Activated T-helper 9 cell treated with anti-CD3 and anti-CD28 coated beads, Interleukin-2, amount 50 U/mL, for 16 hours (primary cell): Measurements from ENCODE around the gene ODAD4.
A peak's percentile ranks its signal among the peaks of the same experiment; 100 is the strongest.

Source experiments
- DNase-seq: peaks from one replicate; pipeline ENCODE4 v3.0.0-alpha.2; 2020; ENCODE audit warnings: low read depth

ODAD4 gene

GRCh38 chr17:41942626-41943373 lies 12.4 kb downstream of the ODAD4 start:
- DNase-seq: no peak

- no peak for DNase-seq
Measured at GRCh38 chr17:41943492-41943891, 13.1 kb downstream of the ODAD4 start.

DNA sequence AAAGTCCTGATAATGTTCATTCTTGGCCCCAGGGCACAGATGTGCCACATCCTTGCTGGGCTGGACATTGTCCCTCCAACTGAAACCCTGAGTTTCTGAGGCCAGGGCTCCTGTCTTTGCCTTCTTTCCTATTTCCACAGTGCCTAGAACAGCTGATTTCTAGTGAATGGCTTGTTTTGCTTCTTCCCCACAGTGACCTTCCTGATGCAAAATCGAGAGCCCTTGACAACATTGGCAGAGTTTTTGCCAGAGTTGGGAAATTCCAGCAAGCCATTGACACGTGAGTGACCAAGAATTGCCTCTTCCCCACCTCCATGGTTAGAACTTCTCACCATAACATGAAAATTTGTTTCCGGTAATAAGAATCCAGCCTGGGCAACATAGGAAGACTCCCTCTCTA lies 14.5 kb downstream of the ODAD4 start:
- no peak for DNase-seq

GRCh38 chr17:41948762-41949460 lies 18.5 kb downstream of the ODAD4 start:
- DNase-seq: no peak

- no peak for DNase-seq
Measured at GRCh38 chr17:41956522-41956921, 26.1 kb downstream of the ODAD4 start.

DNA sequence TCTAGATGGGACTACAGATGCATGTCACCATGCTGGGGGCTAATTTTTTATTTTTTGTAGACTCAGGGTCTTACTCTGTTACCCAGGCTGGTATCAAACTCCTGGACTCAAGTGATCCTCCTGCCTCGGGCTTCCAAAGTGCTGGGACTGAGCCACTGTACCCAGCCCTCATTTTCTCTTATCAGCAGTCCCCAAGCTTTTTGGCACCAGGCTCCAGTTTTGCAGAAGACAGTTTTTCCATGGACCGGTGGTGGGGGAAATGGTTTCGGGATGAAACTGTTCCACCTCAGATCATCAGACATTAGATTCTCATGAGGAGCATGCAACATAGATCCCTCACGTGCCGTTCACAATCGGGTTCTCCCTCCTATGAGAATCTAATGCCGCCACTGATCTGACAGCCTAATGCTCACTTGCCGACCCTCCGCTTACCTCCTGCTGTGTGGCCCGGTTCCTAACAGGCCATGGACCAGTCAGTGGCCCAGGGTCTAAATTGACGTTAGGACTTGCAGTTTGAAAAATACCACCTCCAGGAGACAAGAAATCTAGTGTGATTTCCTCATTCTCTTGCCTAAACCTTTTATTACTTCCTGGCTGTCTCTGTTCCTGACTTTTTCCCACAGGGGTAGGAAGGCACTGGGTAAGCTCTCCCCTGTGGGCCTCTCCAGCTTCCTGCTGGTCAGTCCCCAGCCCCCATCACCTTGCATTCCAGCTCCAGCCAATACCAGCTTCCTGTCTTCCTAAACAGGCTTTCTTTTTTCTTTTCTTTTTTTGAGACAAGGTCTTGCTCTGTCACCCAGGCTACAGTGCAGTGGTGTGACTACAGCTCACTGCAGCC lies 26.8 kb downstream of the ODAD4 start:
- no peak for DNase-seq

DNA sequence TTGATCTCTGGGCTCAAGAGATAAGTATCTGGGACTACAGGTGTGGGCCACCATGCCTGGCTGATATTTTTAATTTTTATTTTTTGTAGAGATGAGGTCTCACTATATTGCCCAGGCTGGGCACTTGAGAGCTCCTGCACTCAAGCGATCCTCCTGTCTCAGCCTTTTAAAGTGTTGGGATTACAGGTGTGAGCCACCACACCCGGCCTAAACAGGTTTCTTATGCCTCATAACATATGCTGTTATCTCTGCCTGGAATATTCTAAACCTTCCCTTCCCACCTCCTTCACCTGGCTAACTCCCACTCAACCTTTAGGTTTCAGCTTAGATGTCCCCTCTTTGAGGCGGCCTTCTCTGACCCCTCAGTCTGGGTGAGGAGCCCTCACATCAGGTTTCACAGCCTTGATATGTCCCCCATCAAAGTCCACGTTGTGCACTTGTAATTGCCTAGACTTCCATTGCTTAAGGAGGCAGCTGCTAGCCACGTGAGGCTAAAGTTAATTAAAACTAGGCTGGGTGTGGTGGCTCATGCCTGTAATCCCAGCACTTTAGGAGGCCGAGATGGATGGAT lies 27.5 kb downstream of the ODAD4 start:
- no peak for DNase-seq

GRCh38 chr17:41959030-41959335 lies 28.6 kb downstream of the ODAD4 start:
- no peak for DNase-seq

DNA sequence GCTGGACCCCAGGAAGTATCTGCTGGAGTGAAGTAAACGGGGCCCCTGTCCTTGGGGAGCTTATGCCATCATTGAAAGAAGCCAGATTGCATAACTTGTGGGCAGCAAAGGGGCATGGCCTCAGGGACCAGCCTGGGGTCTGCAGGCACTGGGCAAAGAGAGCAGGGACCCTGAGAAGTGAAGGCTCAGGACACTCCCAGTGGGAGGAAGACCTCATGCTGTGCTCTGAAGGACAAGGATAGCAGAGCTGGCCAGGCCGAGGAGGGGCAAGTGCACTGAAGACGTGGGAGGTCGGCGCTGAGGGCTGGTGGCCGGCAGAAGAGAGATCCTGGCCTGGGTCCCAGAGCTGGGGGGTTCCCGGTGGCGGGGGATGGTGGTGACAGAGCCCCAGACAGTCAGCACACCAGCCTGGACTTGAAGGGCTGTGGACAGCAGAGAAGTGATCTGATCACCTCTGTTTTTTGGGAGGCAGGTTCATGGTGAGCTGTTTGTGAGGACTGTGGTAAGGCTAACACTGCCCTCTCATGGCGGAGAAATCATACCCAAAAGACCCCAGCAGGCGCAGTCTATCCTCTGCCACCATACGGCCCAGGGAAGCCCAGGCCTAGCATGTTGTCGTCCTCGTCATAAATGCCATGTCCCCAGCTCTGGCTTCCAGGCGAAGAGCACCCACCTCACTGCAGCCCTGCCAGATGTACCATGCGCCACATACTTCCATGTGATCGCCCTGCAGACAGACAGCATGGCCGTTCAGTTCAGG lies 29.1 kb downstream of the ODAD4 start:
- DNase-seq: no peak

GRCh38 chr17:41962111-41962510 lies 31.7 kb downstream of the ODAD4 start:
- no peak for DNase-seq

DNA sequence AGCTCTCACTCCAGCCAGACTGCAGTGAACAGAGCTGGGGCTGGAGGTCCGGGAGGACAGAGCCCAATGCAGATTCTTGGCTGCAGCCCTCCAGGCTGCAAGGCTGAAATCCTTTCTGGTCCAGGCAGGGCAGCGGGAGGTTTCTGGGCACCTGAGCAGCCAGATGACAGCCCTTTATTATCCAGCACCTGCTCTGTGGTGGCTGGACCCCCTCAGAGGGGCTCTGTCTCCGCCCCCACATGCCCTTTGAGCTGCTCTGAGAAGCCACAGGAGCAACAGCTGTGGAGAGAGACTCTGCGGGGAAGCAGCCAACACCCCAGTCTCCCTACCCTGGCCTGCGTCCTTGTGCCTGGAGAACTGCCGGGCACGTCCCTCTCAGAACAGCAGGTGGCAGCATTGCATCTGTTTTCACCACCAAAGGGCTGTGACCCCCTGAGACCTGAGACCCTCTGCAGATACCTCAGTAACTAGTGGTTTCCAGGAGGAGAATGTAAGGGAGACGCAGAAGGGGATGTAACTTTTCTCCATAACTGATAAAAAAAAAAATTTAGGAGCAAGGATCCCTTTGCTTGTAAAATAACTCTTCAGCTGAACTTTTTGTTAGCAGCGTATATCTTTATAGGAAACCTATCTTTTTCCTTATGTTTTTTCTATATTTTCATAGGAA lies 32.5 kb downstream of the ODAD4 start:
- DNase-seq: peak; percentile 54

GRCh38 chr17:41965694-41966462 lies 35.5 kb downstream of the ODAD4 start:
- DNase-seq: peak; percentile 49

GRCh38 chr17:41966463-41967140 lies 36.2 kb downstream of the ODAD4 start, which contains the start of gene CNP:
CNP (plus strand) TSS chr17:41966795; CDS start chr17:41966885, 90 bp downstream.
- peak; percentile 86 for DNase-seq

DNA sequence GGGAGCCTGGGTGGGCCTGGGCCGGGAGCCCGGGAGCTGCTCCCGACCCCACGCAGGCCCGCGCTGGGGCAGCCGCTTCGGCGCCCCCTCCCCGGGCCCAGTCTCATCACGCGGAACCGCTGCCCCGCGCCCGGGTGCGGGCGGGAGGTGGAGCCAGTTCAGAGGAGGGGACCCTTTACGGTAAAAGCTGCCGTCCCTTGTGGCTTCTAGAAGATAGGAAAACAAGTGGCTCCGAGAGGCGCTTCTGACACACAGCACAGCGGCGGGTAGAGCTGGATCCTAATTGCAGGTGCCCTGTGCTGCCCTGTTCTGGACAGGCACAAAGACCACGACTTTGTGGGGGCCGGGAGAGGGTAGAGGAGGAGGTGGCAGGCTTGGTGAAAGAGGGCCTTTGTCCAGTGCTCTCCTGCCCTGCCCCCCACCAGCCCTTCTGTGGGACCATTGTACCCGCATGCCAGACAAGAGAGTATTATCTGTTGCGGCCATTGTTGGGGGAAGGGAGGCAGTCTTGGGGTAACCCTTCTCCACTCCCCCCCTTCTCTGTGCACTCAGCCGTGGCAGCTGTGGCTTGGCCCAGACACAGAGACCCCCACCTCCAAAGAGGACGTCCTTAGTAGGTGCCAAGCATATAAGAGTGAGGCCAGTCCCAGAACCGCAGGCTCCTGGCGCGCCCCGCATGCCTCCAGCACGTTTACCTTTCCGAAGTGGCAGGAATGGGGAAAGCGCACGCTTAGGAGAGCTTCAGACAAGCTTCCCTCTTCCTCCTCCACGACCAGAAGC lies 36.9 kb downstream of the ODAD4 start:
- peak; percentile 19 for DNase-seq

DNA sequence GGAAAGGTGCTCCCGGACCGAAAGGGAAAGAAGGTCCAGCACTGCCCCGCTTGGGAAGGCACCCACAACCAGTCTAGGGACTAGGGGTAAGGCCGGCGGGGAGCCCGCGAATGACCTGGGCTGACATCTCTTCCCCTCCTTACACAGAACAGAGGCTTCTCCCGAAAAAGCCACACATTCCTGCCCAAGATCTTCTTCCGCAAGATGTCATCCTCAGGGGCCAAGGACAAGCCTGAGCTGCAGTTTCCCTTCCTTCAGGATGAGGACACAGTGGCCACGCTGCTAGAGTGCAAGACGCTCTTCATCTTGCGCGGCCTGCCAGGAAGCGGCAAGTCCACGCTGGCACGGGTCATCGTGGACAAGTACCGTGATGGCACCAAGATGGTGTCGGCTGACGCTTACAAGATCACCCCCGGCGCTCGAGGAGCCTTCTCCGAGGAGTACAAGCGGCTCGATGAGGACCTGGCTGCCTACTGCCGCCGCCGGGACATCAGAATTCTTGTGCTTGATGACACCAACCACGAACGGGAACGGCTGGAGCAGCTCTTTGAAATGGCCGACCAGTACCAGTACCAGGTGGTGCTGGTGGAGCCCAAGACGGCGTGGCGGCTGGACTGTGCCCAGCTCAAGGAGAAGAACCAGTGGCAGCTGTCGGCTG lies 37.6 kb downstream of the ODAD4 start:
- no peak for DNase-seq

DNA sequence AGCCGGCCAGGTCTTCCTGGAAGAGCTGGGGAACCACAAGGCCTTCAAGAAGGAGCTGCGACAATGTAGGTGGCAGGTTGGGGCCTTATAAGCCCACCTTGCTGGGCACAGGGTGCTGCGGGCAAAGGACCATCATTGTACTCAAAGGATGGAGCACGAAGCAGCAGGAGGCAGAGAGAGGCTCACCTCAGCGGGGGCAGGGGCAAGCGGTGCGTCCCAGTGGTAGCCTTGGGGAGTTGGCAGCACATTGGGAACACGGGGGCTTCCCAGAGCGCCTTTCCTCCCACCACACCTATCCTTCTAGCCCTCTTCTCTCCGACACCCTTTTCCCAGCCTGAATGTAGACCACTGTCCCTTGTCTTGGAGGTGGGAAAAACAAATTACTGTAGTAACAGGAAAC lies 38.3 kb downstream of the ODAD4 start:
- DNase-seq: no peak

DNA sequence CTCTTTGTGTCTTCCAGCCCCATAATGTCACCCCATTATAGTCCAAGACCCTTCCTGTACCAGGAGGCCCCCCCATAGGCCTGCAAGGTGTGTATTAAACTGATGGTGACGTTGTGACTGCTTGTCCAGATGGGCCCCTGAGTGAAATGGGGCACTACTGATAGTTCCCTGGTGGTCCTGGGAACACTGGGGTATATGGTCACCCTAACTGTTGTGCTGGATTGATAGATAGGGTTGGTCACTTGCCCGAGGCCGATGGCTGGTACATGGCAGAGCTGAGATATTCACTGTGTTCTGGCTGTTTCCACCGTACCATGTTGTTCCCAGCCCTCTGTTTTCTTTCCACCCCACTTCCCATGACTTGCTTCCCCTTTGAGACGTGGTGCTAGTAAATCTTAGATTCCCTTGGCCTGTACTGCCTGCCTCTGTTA lies 40.5 kb downstream of the ODAD4 start:
- no peak for DNase-seq

- DNase-seq: no peak
Measured at GRCh38 chr17:41971721-41972523, 41.5 kb downstream of the ODAD4 start.
